GM21526 (cell line): ENCODE results near the gene SUGCT.
"Not testable (repeated sequence)": the region's sequence is repeated elsewhere in the genome, so short reads cannot be mapped to it uniquely, and the experiment has no call there.

ENCODE experiments used
- ATAC-seq: cut with Tn5 transposase; IDR thresholded peaks from one replicate; pipeline ENCODE4 v1.9.1; 2021; ENCODE audit warnings: moderate library complexity; ENCODE audit not compliant: unreplicated experiment, low FRiP score

Gene SUGCT

GRCh38 chr7:40239755-40240303, 105.0 kb downstream of the SUGCT start:
- no peak for ATAC-seq

- ATAC-seq, result no peak
Measured at GRCh38 chr7:40243076-40243475, 108.3 kb downstream of the SUGCT start.

DNA sequence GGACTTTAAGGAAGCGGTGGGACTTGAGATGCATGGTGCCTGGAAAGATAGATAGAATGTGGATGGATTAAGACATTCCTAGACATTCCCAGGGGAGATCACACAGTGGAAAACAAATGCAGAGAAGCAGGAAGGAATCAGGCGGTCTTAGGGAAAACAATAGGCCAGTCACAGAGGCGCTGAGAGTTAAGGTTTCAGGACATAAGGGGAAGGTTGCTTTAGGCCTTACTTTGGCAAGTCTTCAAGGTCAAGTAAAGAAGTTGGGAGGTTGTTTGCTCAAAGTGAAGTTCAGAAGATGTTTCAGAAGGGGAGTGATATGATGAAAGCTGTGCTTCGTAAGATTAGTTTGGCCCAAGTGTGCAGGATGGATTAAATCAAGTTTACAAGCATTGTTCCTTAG, 109.4 kb downstream of the SUGCT start:
- ATAC-seq, result no peak

GRCh38 chr7:40248681-40249080, 113.9 kb downstream of the SUGCT start:
- ATAC-seq, result no peak

- ATAC-seq, result not testable (repeated sequence)
Measured at GRCh38 chr7:40253444-40253843, 118.6 kb downstream of the SUGCT start.

GRCh38 chr7:40263752-40264390, 129.1 kb downstream of the SUGCT start:
- no peak for ATAC-seq

DNA sequence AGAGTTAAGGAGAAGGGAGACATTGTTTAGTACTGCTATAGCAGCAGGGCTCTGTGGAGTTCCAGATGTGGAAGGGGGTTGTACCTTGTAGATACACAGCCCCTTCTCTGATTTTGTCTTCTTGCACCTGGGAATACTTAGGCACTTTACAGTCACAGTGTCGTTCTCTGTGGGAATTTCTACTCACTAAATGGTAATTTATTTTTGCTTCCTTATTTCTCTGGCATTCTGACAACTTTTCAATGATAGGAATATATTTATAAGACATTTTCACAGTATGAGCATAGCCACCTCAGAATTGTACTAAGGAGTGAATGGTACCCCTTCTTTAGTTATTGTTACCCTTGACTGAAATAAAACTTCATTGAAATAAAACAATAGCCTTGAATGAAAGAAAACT, 132.8 kb downstream of the SUGCT start:
- ATAC-seq, result no peak

DNA sequence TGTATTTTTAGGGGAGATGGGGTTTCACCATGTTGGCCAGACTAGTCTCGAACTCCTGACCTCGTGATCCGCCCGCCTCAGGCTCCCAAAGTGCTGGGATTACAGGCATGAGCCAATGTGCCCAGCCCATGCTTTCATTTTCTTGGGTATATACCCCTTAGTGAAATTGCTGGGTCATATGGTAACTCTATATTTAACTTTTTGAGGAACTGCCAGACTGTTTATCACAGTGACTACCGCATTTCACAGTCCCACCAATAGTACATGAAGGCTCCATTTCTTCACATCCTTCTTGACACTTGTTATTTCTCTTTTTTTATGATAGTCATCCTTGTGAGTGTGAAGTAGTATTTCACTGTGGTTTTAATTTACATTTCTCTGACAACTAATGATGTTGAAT, 134.0 kb downstream of the SUGCT start:
- not testable (repeated sequence) for ATAC-seq

DNA sequence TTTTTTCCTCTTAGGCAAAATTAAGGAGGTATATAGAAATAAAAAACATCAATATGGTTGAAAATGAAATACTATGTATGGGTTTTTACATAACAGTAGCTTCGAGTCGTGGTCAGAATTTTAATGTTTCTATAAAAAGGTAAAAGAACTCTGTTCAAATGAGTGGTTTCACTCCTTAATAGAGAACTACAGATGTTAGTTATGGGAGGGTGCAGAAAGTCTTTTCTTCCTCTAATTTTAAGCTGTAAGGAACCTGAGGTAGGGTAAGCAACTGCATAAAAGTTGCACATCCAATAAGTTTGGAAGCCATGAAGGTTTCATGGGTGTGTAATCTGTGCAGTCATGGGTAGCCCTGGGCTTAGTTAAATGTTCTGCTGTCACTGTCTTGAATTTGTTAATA, 141.3 kb downstream of the SUGCT start:
- no peak for ATAC-seq

DNA sequence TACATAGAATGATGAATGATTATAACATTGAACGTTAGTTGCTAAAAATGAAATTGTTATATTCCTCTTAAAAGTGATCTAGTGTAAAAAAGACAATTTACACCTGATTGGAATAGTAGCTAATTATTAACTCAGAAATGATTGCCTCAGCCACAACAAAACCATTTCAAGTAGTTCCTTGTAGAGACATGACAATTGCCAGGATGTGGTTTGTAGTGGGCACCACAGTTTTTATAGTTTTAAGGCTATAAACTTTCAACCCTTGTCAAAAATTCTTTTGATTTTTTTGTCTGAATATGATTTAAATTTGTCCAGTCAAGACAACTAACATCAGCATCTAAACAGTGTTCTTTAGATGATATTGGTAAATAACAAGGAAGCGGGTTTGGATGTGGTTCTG, 145.2 kb downstream of the SUGCT start:
- ATAC-seq, result no peak

- ATAC-seq, result no peak
Measured at GRCh38 chr7:40282858-40283257, 148.1 kb downstream of the SUGCT start.

DNA sequence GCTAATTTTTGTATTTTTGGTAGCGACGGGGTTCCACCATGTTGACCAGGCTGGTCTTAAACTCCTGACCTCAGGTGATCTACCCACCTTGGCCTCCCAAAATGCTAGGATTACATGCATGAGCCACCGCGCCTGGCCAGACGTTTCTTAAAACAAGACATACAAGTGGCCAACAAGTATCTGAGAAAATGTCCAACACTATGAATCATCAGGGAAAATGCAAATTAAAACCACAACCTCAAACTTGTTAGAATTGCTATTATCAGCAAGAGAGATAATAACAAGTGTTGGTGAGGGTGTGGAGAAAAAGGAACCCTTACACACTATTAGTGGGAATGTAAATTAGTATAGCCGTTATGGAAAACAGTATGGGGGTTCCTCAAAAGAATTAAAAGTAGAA, 148.6 kb downstream of the SUGCT start:
- no peak for ATAC-seq

DNA sequence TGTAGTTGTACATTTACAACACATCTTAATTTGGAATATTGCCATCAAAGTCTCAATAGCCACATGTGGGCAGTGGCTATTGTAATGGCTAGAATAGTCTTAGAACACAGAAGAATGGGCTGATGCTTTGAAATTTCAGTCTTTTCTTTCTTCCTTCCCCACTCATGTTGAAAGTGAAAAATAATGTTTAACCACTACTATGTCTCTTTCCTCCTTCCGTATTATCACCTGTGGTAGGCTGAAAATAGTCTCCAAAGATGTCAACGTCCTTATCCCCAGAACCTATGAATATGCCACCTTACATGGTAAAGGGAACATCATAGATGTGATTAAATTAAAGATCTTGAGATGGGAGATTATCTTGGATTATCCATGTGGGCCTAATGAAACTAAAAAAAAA, 154.0 kb downstream of the SUGCT start:
- ATAC-seq, result no peak

GRCh38 chr7:40297741-40298311, 163.0 kb downstream of the SUGCT start:
- ATAC-seq, result no peak

DNA sequence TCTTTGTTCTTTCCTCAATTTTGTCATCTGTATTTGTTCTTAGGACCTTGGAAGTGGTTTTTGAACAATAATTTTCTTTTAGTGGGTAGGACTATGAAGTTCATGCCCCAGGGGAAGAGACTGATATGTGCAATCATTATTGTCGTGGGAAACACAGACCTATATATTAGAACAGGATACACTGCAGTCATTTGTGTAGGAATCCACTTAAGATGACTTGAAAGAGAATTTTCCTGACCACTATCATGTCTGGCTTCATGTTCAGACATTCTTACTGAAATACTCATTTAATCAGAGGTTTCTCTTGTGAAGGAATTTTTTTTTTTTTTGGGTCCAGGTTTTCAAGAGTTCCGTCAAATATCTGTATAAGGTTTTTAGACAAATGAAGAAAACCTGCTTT, 163.6 kb downstream of the SUGCT start:
- ATAC-seq, result no peak

DNA sequence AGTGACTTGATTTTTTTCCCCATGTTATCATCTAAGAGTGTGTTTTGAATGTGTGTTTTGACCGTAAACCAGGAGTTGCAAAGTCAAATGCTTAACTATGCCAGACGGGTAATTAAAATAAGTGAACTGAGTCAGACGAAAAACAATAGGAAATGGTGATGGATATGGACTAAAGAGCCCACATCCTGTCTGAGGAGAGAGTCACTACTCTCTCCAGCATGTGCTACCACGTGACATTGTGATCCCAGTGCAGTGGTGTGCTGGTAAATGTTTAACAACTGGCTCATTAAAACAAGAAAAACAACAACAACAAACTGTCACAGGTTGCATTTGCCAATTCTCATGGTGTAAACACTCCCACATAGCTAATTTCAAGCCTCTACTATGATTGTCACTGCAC, 164.3 kb downstream of the SUGCT start:
- no peak for ATAC-seq

- no peak for ATAC-seq
Measured at GRCh38 chr7:40300146-40300670, 165.4 kb downstream of the SUGCT start.

GRCh38 chr7:40301486-40302068, 166.8 kb downstream of the SUGCT start:
- no peak for ATAC-seq

DNA sequence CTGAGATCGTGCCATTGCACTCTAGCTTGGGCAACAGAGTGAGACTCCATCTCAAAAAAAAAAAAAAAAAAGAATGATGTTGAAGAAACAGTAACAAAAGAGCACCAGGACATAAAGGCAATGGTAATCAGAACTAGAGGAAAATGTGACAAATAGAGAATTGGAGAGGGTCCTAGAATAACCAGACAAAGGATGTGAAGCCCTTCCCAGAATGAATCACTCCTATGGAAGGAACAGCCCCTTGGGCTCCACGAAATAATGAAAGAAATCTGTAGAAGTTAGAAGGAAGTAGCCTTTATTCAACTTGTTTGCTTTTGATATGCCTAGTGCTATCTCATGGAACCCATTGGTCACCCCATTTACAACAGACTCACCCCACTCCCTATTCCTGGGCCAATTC, 169.2 kb downstream of the SUGCT start:
- no peak for ATAC-seq

- no peak for ATAC-seq
Measured at GRCh38 chr7:40305229-40305628, 170.4 kb downstream of the SUGCT start.

GRCh38 chr7:40306025-40306424, 171.2 kb downstream of the SUGCT start:
- ATAC-seq, result no peak

- ATAC-seq, result no peak
Measured at GRCh38 chr7:40306596-40306995, 171.8 kb downstream of the SUGCT start.
